ENCODE results near the gene FOXP1. TPM values are rescaled to one million over a fixed set of nuclear protein-coding genes. Genes with fewer than 3 reads are reported as not detected.

The FOXP1 gene
- total and polyA plus RNA-seq, 12 donors, result 7.6 to 42.7 (median 24.3) TPM

GRCh38 chr3:71226565-71227269 is 356.8 kb downstream of the FOXP1 start:
- no peak for TF ChIP-seq POLR2A (IDR thresholded peaks at IDR 0.05)
- no peak for TF ChIP-seq CTCF (IDR thresholded peaks at IDR 0.05)
- Histone ChIP-seq H3K27ac (no peak overlapping the region), H3K4me1 (replicated peaks in 1 of 2) (peaks cover 0 to 8% of the 10 kb centered on the region in 2 donors), H3K36me3 (replicated peaks in 1 of 2) (no peaks in the 10 kb centered on the region), H3K9me3 (replicated peaks in 1 of 3) (no peaks in the 10 kb centered on the region), H3K27me3 (no peaks in the 10 kb centered on the region), H3K4me3 (peak overlapping the region in 1 of 4 donors; percentile 20)
- peak in 1 of 7 donors; percentile 21 for DNase-seq
- 70 to 89% (median 81%) methylated on average over 20 to 21 of the region's 21 CpGs for WGBS, 4 donors
- intact Hi-C loops (cut with DNase I), result no loop called here

- intact Hi-C loops (cut with DNase I), result no loop called here
- Histone ChIP-seq H3K27me3 (no peaks in the 10 kb centered on the region), H3K36me3 (replicated peaks in 1 of 2) (no peaks in the 10 kb centered on the region), H3K4me1 (replicated peaks in 1 of 2) (peaks cover 0 to 8% of the 10 kb centered on the region in 2 donors), H3K4me3 (no peak overlapping the region), H3K27ac (no peak overlapping the region), H3K9me3 (replicated peaks in 1 of 3) (no peaks in the 10 kb centered on the region)
- WGBS, 4 donors, result 60 to 80% (median 74%) methylated on average over 4 of the region's 4 CpGs
- peak in 1 of 7 donors; percentile 25 for DNase-seq
- TF ChIP-seq POLR2A (IDR thresholded peaks at IDR 0.05) (no peak), CTCF (IDR thresholded peaks at IDR 0.05) (no peak)
These were observed 357.5 kb downstream of the FOXP1 start for GRCh38 chr3:71225951-71226564.

- H3K9me3 ChIP-seq (replicated peaks in 1 of 3), result no peaks in the 10 kb centered on the region
- intact Hi-C loops (cut with DNase I), result no loop called here
- H3K27ac ChIP-seq, result no peak overlapping the region
- WGBS, 4 donors, result 71 to 82% (median 79%) methylated on average over 7 of the region's 7 CpGs
- H3K4me1 ChIP-seq (replicated peaks in 1 of 2), result peaks cover 0 to 8% of the 10 kb centered on the region in 2 donors
- TF ChIP-seq CTCF (IDR thresholded peaks at IDR 0.05) (no peak), POLR2A (IDR thresholded peaks at IDR 0.05) (no peak)
- no peaks in the 10 kb centered on the region for H3K27me3 ChIP-seq
- no peaks in the 10 kb centered on the region for H3K36me3 ChIP-seq (replicated peaks in 1 of 2)
- H3K4me3 ChIP-seq, result no peak overlapping the region
- DNase-seq, result no peak
These were observed 358.4 kb downstream of the FOXP1 start for GRCh38 chr3:71225002-71225684.

Data from adrenal gland (tissue), 12 donors.